Stimulated activated CD8-positive, alpha-beta memory T cell treated with anti-CD3 and anti-CD28 coated beads, Interleukin-15, amount 100 ng/mL, for 24 hours (primary cell): ENCODE results near the gene TMA7B.

Experiments
- DNase-seq: peaks from one replicate; pipeline ENCODE4 v3.0.0-alpha.2; 2020; ENCODE audit warnings: low read depth

The TMA7B gene

GRCh38 chr22:39952347-39952746 is 7.8 kb upstream of the TMA7B start:
- DNase-seq = no peak

GRCh38 chr22:39953101-39953500 is 7.1 kb upstream of the TMA7B start:
- no peak for DNase-seq

- no peak for DNase-seq
Observed at GRCh38 chr22:39954584-39955055, 5.6 kb upstream of the TMA7B start.

- DNase-seq = no peak
Observed at GRCh38 chr22:39955675-39956074, 4.5 kb upstream of the TMA7B start.

- DNase-seq = no peak
Observed at GRCh38 chr22:39956932-39957664, 3.1 kb upstream of the TMA7B start.

GRCh38 chr22:39958009-39958711 is 2.0 kb upstream of the TMA7B start:
- no peak for DNase-seq

- no peak for DNase-seq
Observed at GRCh38 chr22:39958949-39959639, 1.1 kb upstream of the TMA7B start.

GRCh38 chr22:39960791-39961746 is 872 bp downstream of the TMA7B start:
- no peak for DNase-seq

- DNase-seq = no peak
Observed at GRCh38 chr22:39962071-39962470, 1.9 kb downstream of the TMA7B start.

- DNase-seq = no peak
Observed at GRCh38 chr22:39965748-39966147, 5.6 kb downstream of the TMA7B start.

- no peak for DNase-seq
Observed at GRCh38 chr22:39966470-39966869, 6.3 kb downstream of the TMA7B start.

- no peak for DNase-seq
Observed at GRCh38 chr22:39967103-39967829, 7.1 kb downstream of the TMA7B start.

- DNase-seq = no peak
Observed at GRCh38 chr22:39967996-39968972, 8.1 kb downstream of the TMA7B start.

- no peak for DNase-seq
Observed at GRCh38 chr22:39970742-39971141, 10.5 kb downstream of the TMA7B start.

- no peak for DNase-seq
Observed at GRCh38 chr22:39972641-39973040, 12.4 kb downstream of the TMA7B start.

- DNase-seq = no peak
Observed at GRCh38 chr22:39973656-39974055, 13.5 kb downstream of the TMA7B start.

GRCh38 chr22:39974065-39974464 is 13.9 kb downstream of the TMA7B start:
- DNase-seq = no peak

- no peak for DNase-seq
Observed at GRCh38 chr22:39979048-39979447, 18.9 kb downstream of the TMA7B start.

- no peak for DNase-seq
Observed at GRCh38 chr22:39979458-39979857, 19.3 kb downstream of the TMA7B start.

GRCh38 chr22:39980596-39980995 is 20.4 kb downstream of the TMA7B start:
- no peak for DNase-seq
